ENCODE results near the gene RRAD.

Gene RRAD

DNA sequence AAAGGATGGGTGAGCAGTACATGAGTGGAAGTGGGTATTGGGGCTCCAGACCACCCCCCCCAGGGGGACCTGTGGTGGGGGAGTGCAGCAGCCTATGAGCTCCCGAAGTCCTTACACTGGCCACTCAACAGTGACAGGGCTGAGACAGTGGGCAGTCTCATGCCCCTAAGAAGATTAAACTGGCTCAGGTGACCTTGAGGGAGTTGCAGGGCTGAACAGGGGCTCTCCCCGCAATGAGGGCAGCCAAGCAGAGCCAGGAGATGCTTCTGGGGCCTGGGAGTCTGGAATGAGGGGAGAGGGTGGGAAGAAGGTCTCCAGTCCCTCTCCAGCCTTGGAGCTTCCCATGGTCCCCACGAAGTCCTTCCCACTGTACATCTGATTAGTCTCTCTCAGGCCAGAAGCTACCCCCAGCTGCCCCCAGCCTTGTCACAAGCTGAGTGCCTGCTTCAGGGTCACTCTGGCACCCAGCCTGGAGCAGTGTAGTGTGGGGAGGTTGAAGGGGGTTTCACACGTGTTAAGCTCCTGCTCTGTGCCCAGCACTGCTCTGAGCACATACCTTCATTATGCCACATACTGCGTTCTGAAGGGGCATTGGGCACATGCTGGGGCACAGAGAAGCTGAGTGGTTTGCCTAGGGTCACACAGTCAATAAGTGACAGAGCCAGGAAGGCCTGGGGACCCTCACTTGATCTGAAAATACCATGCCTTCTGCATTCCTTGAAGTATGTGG lies 5.6 kb downstream of the RRAD start:
- no peak for DNase-seq

DNA sequence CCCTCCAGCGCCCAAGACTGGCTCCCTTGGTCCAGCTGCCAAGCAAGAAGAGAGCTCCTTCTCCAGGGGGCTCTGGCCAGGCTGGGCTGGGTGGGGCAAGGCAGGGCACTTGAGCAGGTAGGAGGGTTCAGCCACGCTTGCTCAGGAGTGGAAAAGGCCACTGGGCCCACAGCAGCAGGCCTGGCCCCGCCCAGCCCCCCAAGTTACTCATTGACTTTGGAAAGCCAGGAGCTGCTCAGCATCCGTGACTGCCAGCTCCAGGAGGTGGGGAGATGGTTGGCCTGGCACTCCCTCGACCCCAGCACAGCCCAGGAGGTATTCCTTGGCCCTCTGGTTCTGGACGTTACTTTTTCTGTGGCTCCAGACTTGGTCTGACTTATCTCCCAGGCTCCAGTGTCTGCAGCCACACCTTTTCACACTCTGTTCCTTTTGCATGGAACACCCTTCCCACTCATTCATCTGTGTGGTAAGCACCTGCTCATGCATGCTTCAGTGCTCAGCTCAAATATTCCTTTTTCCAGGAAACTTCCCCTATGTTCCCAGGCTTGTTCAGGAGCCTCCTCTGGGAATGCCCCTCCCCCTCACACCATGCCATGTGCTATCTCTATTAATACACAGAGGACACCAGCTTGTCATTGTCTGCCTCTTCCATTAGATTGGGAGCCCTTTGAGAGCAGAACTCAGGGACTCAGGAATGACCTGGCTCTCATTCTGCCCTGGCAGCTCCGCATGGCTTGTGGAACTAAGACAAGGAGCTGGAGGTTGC lies 6.3 kb downstream of the RRAD start, which contains the start of gene CDH16:
Gene CDH16, minus strand, starts transcription at position 83 of the 766 bp plus-strand sequence. CDS start 820 bp downstream, outside the sequence.
- DNase-seq: peak in 1 of 56 donors; percentile 13

DNA sequence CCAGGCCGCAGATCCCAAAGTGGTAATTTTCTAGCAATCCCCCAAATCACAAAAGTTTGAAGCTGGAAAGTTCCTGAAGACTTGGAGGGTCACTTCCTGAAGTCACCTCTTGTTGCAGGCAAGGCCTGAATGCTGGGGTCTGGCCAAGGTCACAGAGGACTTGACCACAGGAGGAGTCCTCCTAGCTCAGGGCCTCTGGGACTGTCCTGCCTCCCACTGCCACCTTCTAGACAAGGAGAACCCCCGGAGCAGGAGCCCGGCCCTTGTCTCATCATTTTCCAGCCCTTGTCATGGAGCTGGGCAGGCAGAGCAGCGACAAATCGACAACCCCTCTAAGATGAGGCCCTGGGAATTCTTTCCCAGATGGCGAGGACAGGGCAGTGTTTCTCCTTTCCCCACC lies 7.0 kb downstream of the RRAD start:
- DNase-seq: no peak

DNA sequence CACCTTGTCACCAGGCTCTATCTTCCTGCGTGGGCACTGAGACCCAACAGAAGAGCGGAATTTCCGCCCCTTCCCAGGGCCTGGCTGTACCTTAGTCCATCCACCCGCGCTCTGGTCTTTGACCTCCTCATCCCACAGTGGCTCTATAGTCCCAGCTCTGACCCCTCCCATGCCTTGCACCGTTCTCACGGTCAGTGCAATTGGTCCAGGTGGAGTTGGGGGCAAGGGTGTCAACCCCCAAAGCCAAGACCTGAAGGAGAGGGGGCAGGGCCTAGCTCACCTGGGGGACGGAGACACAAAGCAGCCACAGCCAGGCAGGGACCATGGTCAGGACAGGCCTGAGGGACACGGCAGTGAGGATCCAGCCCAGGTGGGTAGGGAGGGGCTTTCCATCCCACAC lies 7.6 kb downstream of the RRAD start:
- DNase-seq: no peak

DNA sequence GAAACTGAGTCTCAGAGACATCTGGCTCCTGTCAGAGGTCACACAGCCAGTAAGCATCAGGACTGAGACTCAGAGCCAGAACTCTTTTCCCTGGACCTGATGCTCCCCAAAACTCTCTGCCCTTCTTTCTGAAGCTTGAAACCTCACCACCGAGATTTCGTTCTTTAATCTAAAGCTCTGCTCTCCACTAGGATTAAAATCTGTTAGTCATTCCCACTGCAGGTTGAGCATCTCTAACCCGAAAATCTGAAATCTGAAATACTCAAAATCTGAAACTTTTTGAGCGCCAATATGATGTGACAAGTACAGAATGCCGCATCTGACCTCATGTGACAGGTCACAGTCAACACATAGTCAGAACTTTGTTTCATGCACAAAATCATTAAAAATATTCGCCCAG lies 8.8 kb downstream of the RRAD start:
- no peak for DNase-seq

DNA sequence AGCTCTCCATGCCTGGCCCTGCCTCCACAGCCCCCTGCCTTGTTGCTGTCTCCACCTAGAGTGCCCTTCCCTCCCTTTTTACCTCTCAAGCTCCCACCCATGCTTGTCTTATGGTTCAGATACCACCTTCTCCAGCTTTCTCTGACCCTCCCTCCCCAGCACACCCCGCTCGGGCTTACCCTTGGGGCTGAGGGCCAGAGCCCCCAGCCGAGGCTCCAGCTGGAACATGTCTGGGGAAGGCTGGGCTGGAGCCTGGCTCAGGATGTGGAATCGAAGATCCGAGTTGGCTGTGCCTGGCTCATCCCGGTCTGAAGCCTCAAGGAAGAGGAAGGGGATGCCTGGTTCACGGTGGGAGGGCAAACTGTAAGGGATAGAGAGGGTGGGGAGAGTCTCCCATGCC lies 10.3 kb downstream of the RRAD start:
- no peak for DNase-seq

DNA sequence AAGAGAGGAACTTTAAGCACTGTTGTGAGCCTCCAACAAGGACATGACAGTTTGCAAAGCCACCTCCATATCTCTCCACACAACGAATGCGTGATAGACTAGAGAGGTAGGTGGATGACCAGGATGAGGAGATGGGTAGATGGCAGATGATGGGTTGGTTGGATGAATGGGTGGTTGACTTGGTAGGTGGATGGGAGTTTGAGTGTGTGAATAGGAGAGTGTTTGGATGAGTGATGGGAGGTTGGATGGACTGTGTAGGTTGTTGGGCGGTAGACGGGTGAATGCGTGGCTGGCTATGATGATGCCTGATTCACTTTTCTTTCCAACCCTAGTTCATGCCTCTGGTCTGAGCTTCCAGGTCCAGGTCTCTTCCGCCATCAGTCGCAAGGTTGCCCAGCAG lies 10.8 kb downstream of the RRAD start:
- no peak for DNase-seq

DNA sequence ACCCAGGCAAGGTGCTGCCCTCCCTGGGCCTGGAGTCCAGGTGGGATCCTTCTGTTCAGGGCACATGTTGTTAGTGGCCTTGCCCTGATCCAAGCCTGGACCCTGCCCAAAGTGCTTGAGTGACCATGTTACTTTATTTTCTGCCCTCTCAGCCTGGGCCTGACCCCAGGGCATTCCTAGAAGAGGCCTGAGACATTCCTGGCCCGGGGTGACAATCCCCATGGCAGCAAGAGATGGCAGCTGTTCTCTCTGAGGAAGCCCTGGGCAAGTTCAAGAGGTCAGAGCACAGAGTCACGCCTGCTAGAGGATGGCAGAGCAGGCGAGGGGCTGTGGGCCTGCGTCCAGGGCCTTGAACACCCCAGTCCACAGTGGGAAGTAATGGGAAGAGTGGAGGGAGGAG lies 11.6 kb downstream of the RRAD start:
- DNase-seq: no peak

DNA sequence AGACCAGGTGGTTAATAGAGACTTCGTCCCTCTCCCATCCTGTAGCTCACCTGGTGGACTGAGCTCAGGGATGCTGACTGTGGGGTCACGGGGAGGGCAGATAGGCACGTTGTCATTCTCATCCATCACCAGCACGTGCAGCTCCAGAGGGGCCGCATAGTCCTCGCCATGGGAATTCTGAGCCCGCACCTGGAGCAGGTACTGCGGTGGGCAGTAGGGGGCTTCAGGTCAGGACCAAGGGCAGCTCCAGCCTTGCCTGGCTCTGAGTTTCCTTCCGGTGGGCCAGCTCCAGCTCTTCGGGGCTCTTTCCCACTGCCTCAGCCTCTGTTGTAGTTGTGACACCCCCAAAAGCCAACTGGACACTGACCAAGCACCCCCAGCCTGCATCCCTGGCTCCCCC lies 12.3 kb downstream of the RRAD start:
- DNase-seq: no peak

DNA sequence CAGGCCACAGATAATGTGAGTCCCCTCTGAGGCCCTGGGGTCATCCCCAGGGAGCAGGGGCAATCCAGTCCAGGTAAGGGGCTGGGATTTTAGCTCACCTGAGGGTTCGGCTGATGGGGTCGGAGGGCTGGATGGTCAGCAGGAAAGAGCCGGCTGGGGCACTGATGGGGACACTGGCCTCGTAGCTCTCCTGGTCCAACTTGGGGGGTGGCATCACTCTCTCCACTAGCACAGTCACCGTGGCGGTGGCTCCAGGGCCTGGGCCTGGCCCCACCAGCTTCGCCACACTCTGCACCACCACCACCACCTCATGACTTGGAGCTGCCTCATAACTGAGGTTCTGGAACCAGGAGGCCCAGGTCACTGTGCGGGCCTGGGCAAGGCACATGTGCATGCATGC lies 13.5 kb downstream of the RRAD start:
- no peak for DNase-seq

DNA sequence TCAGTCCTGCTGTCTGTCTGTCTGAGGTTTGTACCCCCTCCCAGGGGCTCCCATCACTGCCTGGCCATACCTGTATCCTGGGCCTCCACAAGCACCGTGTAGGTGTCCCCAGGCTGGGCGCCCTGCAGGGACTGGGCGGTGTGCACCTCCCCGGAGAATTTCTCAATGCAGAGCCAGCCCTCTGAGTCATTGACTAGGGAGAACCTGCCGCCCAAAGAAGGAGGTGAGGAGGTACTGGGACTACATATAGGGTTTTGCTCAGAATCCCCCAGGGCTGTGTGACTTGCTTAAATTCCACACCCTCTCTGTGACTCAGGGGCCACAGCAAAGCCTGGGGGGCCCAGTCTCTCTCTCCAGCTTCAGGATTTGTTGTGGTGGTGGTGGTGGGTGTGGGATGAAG lies 14.2 kb downstream of the RRAD start:
- no peak for DNase-seq

DNA sequence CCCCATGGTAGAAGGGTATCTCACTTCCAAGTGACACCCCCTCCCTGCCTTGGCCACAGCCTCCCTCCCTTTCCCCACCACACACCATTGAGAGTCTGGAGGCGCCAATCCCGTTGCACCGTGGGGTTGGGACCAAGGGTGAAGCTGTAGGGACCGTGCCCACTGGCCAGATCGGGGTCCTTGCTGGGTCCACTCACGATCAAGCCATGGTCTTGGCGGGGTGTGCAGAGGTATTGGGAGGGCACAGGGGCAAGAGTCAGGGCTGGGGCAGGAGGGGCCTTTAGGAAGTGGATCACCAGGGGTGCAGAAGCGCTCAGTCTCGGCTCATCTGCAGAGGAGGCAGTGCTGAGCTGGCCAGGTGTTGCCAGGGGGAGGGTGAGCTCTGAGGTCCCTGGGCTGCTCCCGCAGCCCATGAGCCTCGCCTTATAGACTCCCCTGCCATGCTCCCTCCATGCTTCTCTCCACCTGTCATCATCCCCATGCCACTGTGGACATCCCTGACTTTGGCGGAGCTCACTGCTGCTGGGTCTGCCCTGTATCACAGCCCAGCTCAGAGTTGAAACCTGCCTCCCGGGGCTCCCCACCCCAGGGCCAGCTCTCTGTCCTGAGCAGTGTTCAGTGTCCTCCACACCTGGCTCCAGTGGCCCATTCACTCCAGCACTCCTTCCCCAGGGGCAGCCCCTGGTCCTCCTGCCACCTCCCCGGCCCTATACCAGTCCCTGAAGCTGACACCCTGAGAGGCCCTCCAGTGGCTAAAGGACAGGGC lies 15.0 kb downstream of the RRAD start:
- DNase-seq: no peak

DNA sequence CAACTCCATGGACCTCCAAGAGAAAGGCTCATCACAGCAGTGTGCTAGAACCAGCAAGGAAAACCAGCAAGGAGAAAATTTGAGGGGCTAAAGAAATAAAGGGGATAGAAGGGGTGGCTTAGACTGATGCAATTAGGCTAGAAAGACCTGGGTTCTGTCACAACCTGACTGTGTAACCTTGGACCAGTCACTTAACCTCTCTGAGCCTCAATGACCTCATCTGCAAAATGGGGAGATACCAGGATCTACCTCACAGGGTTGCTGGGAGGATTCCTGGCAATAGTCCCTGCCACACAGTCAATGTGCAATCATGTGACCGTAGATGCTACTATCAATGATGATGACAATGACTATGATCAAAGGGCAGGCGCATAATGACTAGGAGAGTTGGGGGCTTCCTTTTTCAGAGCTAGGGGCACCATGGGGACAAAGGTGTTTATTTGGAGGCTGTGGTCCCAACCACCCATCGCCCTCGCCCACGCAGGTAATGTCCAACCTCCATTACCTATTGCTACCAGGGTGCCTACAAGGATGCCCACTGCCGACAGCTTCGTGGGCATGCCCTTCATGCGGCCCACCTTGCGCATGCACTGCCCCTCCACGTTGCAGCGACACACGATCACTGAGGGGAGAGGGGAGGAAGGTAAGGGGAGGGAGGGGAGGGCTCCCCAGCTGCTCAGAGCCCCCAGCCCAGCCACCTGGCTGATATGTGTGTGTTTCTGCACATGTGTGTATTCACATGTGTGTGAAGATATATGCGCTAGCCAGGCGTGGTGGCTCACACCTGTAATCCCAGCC lies 16.4 kb downstream of the RRAD start:
- no peak for DNase-seq

DNA sequence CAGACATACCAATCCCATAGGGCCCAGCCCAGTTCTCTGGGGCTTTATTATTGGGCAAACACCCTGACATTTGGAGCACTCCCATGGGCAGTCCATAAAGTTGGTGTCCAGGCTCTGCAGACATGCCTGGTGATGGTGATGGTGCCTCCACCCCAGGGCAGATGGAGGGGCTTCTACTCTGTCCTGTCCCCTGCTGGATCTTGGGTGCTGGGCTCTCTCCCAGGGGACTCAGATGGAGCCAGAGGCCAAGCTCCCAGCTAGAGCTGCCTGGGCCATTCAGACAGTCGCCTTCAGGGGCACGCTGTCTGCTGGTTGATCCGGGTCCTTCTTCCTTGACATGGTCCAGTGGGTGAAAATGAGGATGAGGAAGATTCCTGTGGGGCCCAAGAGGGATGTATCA lies 17.2 kb downstream of the RRAD start:
- no peak for DNase-seq

DNA sequence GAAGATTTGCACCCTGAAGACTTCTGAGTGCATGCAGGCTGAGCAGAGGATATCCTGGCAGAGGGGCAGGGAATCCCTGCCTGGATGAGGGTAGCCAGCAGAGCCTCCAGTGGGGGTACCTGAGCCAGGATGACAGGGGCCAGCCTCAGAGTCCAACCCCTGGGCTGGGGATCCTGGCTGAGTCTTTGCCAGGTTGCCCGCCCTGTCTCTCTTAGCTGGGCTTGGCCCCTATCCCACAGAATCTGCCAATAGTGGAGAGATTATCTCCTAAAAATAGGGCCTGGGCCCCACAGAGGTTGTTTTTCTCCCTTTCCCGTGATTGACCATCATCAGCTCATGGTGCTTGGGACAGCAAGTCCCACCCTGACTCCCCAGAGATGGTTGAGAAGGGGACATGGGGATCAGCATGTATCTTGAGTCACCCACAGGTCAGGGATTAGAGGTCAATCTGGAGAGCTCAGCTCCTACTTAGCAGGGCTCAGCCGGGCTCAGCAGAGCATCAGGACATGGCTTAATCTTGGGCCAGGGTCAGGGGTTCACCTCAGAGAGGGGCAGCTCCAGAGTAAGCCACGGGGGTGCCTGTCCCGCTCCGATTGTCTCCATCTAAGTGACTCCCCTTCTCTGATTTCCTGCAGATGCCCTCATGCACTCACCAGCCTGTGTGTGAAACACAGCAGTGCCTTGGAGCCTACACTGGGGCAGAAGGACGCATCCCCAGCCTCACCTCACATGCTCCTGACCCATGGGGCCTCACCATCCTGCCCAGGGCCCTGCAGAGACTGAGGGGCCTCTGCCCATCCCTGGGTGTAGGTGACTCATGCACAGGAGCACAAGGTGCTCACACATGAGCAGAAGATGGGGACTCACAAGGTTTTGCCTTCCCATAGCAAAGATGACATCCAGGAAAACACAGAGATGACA lies 18.2 kb downstream of the RRAD start:
- DNase-seq: no peak

DNA sequence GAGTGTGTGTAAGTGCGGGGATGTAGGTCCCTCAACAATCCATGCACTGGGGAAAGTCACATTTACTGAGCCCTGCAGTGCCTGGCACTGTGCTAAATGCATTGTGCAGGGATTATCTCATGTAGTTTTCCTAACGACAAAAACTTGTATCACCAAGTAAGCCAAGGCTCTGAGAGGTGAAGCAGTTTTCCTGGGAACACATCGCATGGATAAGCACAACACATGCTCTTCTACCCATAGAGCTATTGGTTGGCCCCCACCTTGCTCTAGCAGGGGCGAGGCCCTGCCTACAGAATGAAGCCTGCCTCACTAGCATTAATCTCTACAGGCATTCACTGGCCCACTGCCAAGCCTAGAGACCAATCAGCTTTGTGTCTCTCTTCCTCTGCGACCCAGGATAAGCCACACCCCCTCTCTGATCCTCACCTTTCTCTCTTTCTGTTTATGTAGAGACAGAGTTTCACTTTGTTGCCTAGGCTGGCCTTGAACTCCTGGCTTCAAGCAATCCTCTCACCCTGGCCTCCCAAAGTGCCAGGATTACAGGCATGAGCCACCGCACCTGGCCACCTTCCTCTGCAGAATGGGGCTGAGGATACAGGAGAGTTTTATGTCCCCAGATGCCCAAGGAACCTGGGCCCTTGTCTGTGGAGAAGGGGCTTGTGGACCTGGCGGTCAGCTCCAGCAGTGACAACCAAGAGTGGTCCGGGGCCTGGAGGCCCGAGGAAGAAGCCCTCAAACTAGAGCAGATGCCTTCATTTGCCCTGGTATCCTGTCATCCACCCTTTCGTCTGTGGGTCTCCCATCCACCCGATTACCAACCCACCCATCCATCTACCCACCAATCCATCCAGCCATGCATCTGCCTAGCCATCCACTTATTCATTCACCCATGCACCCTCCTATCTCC lies 19.4 kb downstream of the RRAD start:
- DNase-seq: peak in 2 of 56 donors; percentile 21 to 58

DNA sequence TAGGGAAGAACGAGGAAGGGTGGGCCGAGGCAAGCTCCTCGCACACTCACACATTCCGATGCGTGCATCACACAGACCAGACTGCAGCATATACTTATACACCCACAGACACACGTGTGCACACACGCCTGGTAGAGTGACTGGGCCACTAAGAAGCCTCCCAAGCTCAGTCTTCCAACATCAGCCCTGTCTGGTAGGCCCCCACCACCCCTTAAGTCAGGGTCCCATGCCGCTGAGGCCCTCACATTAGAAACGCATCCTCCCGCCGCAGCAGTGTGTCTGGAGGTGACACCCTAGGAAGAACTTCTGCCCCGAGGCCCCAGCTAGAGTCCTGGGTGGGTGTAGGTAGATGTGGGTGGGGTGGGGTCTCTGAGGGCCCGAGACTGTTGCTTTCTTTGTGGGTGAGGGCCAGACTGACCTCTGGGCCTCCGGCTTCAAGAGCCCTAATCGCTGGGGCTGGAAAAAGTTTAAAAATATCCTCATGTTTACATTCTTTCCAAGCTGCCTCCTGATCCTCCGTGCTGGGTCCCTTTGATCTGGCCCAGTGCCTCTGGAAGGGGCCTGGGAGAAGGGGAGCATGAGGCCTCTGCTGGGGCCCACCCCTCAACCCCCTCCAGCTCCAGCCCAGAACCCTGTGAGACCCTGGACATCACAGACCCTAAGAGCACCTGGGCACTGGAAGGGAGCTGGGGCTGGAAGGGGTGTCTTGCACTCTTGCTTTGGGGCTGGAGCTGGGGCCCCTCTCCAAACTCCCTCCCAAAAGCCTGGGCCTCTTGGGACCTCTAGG lies 20.3 kb downstream of the RRAD start:
- no peak for DNase-seq

DNA sequence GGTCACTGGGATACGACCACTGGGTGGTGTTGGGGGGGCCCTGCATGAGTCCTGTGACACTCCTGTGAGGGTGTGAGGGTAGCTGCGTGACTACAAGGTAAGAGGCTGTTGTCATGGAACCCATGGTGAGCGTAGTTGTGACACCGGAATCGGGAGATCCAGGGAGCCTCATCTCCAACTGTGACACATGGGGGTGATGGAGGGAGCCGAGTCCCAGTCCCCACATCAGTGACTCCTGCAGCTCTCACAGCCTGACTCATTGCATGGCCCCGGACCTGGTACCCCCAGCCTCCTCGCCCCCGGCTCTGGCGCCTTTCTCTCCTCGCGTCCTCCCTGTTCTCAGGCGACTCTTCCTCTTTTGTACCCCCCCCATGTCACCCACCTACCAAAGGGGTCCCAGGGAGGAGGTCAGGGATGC lies 20.9 kb downstream of the RRAD start:
- DNase-seq: peak in 1 of 56 donors; percentile 22
